GDM1 (cell line): ENCODE measurements around the gene OR2A14.
"Not testable (repeated sequence)": the region's sequence is repeated elsewhere in the genome, so short reads cannot be mapped to it uniquely, and the experiment has no call there.

Experiments
- DNase-seq: peaks from one replicate; lab custom pipeline; 2025; lab: John Stamatoyannopoulos, UW

The OR2A14 gene

GRCh38 chr7:144122876-144123275, at the start of gene OR2A14:
Gene OR2A14, plus strand, starts transcription at chr7:144123176. Its CDS starts 5,937 bp downstream, at chr7:144129113.
- DNase-seq = no peak

- no peak for DNase-seq
Measured at GRCh38 chr7:144074374-144074773, 48.6 kb upstream of the OR2A14 start.

GRCh38 chr7:144085978-144086377, 37.0 kb upstream of the OR2A14 start, which contains the start of gene OR2A12:
Gene OR2A12, plus strand, starts transcription at chr7:144086278. Its CDS starts 8,830 bp downstream, at chr7:144095108.
- DNase-seq = no peak

GRCh38 chr7:144086730-144087129, 36.2 kb upstream of the OR2A14 start:
- no peak for DNase-seq

- DNase-seq = no peak
Measured at GRCh38 chr7:144087230-144087629, 35.7 kb upstream of the OR2A14 start.

GRCh38 chr7:144090667-144091066, 32.3 kb upstream of the OR2A14 start:
- no peak for DNase-seq

GRCh38 chr7:144098776-144099175, 24.2 kb upstream of the OR2A14 start:
- DNase-seq = no peak

GRCh38 chr7:144100607-144101006, 22.4 kb upstream of the OR2A14 start:
- no peak for DNase-seq

GRCh38 chr7:144102041-144102440, 20.9 kb upstream of the OR2A14 start:
- DNase-seq = no peak

GRCh38 chr7:144105211-144105610, 17.8 kb upstream of the OR2A14 start:
- DNase-seq = no peak

GRCh38 chr7:144109283-144109682, 13.7 kb upstream of the OR2A14 start, which contains the start of gene OR2A2:
Gene OR2A2, plus strand, starts transcription at chr7:144109583. Its CDS starts 0 bp downstream, at chr7:144109583.
- DNase-seq = no peak

GRCh38 chr7:144110272-144110671, 12.7 kb upstream of the OR2A14 start:
- DNase-seq = no peak

- no peak for DNase-seq
Measured at GRCh38 chr7:144113651-144114050, 9.3 kb upstream of the OR2A14 start.

GRCh38 chr7:144118341-144118740, 4.6 kb upstream of the OR2A14 start:
- no peak for DNase-seq

GRCh38 chr7:144127714-144128334, 4.8 kb downstream of the OR2A14 start:
- peak; percentile 51 for DNase-seq

- DNase-seq = not testable (repeated sequence)
Measured at GRCh38 chr7:144129601-144130000, 6.6 kb downstream of the OR2A14 start.

- DNase-seq = no peak
Measured at GRCh38 chr7:144130730-144131129, 7.8 kb downstream of the OR2A14 start.

- no peak for DNase-seq
Measured at GRCh38 chr7:144132262-144132661, 9.3 kb downstream of the OR2A14 start.

- DNase-seq = no peak
Measured at GRCh38 chr7:144133307-144133706, 10.3 kb downstream of the OR2A14 start.

GRCh38 chr7:144134116-144134515, 11.1 kb downstream of the OR2A14 start:
- DNase-seq = no peak

- no peak for DNase-seq
Measured at GRCh38 chr7:144137501-144137900, 14.5 kb downstream of the OR2A14 start.

GRCh38 chr7:144142187-144142586, 19.2 kb downstream of the OR2A14 start:
- DNase-seq = no peak

- no peak for DNase-seq
Measured at GRCh38 chr7:144144426-144144825, 21.4 kb downstream of the OR2A14 start.

GRCh38 chr7:144148224-144148827, 25.4 kb downstream of the OR2A14 start:
- no peak for DNase-seq
